PC-9 (cell line): ENCODE results near the gene OR2W1.

Experiments
- EZH2 ChIP-seq: fragments of 200-600 bp; sonication (generic); IDR thresholded peaks from 2 replicates; pipeline ENCODE4 v1.8.0; 2017; ENCODE audit warnings: antibody characterized with exemption, low read depth
- TF ChIP-seq, protein P1 (sequence below): fragments of 200-600 bp; sonication (generic); conservative IDR thresholded peaks from 2 replicates; pipeline ENCODE4 v1.6.1; 2017; ENCODE audit warnings: mixed run types, antibody characterized with exemption, mild to moderate bottlenecking, moderate library complexity

DNA sequence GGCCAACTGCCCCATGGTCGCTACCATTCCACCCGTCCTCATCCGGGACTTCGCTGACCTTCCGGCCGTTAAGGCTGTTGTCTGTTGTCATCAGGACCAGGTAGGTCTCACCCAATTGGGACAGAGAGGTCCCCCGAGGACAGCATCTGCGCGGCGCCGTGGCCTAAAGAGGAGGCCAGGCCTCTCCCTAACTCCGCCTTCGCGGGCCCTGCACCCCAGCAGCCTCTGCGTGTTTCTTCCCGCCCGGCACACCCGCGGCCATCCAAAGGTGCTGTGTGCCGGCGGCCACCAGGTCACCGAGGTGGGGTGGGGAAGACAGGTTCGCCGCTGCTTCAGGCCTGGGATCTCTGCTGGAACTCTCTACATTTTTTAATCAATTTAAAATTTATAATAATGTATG, 9.0 kb downstream of the OR2W1 start:
- TF ChIP-seq, protein P1, sequence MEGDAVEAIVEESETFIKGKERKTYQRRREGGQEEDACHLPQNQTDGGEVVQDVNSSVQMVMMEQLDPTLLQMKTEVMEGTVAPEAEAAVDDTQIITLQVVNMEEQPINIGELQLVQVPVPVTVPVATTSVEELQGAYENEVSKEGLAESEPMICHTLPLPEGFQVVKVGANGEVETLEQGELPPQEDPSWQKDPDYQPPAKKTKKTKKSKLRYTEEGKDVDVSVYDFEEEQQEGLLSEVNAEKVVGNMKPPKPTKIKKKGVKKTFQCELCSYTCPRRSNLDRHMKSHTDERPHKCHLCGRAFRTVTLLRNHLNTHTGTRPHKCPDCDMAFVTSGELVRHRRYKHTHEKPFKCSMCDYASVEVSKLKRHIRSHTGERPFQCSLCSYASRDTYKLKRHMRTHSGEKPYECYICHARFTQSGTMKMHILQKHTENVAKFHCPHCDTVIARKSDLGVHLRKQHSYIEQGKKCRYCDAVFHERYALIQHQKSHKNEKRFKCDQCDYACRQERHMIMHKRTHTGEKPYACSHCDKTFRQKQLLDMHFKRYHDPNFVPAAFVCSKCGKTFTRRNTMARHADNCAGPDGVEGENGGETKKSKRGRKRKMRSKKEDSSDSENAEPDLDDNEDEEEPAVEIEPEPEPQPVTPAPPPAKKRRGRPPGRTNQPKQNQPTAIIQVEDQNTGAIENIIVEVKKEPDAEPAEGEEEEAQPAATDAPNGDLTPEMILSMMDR, result no peak
- no peak for TF ChIP-seq EZH2
